ENCODE measurements around the gene SLC7A7. TPM values are rescaled to one million over a fixed set of nuclear protein-coding genes. Genes with fewer than 3 reads are reported as not detected.
A peak's percentile ranks its signal among the peaks of the same experiment; 100 is the strongest.

The SLC7A7 gene
- total and polyA plus RNA-seq, 2 of the 13 experiments (the other 11 are each of a cell fraction or from before 2014, with no cell fraction given) = 0.13 to 0.63 TPM

DNA sequence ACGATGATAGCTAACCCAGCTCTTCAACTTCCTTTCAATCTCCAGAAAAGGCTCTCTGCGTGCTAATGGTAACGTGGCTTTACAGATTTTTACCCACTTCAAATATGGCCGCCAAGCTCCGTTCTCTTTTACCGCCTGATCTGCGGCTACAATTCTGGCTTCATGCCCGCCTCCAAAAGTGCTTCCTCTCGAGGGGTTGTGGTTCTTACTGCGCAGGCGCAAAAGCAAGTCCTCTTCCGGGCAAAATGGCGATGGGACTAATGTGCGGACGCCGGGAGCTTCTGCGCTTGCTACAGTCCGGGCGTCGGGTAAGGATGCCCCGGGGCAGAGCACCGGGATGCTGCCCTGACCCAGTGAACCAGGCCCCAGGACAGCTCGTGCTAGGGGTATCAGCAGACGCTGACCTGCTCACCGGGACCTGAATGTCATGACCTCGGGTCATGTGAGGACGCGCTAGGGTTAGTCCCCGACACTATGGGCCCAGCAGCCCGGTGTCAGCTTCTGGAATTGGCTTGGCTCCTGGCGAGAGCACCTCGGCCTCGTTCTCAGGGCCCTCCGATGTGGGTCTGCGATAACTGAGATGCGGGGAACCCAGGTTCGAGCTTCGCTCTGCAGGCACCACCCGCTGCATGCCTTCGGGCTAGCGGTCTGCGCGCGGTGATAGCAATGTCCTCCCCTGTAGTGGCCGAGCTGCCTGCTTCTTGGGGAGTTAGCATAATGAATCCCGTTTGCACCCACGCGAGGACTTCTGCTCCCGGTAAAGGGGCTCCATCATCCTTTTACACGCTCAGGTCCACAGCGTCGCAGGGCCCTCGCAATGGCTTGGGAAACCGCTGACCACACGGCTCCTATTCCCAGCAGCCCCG is 48.5 kb downstream of the SLC7A7 start, which contains the start of gene OXA1L (continued):
- TF ChIP-seq, protein P1, sequence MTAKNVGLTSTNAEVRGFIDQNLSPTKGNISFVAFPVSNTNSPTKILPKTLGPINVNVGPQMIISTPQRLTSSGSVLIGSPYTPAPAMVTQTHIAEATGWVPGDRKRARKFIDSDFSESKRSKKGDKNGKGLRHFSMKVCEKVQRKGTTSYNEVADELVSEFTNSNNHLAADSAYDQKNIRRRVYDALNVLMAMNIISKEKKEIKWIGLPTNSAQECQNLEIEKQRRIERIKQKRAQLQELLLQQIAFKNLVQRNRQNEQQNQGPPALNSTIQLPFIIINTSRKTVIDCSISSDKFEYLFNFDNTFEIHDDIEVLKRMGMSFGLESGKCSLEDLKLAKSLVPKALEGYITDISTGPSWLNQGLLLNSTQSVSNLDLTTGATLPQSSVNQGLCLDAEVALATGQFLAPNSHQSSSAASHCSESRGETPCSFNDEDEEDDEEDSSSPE (CRISPR knock-in tag; IDR thresholded peaks at IDR 0.05) = peak; percentile 97
- TF ChIP-seq MYNN (CRISPR knock-in tag; IDR thresholded peaks at IDR 0.05; ENCODE audit: low read depth) (peak; percentile 88; the same call in 1 of the 2 replicates), BHLHE40 (IDR thresholded peaks at IDR 0.05; ENCODE audit: low read length) (peak; percentile 61), NCOA5 (CRISPR knock-in tag; IDR thresholded peaks at IDR 0.05) (no peak), ZNF850 (CRISPR knock-in tag; conservative IDR thresholded peaks at IDR 0.05) (peak; percentile 90), KDM5B (CRISPR knock-in tag; IDR thresholded peaks at IDR 0.05; ENCODE audit: borderline replicate concordance) (peak; percentile 99), JUNB (CRISPR knock-in tag; IDR thresholded peaks at IDR 0.05; ENCODE audit: borderline replicate concordance) (peak; percentile 55; the same call in 1 of the 2 replicates), GFI1 (CRISPR knock-in tag; IDR thresholded peaks at IDR 0.05; ENCODE audit: borderline replicate concordance) (peak; percentile 86; the same call in 1 of the 2 replicates), ZNF138 (CRISPR knock-in tag; IDR thresholded peaks at IDR 0.05; ENCODE audit: low read depth) (peak; percentile 98), ZNF260 (CRISPR knock-in tag; IDR thresholded peaks at IDR 0.05; ENCODE audit: borderline replicate concordance, low read depth) (0 out of 2 replicates have a peak, but pooled peaks have one; percentile 13), CREM (IDR thresholded peaks at IDR 0.05) (peak; percentile 89), CREM (CRISPR knock-in tag; IDR thresholded peaks at IDR 0.05) (peak; percentile 47; the same call in 1 of the 2 replicates), ZNF326 (CRISPR knock-in tag; IDR thresholded peaks at IDR 0.05; ENCODE audit: borderline replicate concordance) (peak; percentile 64; the same call in 1 of the 2 replicates), TAF1 (CRISPR knock-in tag; IDR thresholded peaks at IDR 0.05) (peak; percentile 100), NFYB (CRISPR knock-in tag; IDR thresholded peaks at IDR 0.05) (peak; percentile 48; the same call in 1 of the 2 replicates), NCOA2 (CRISPR knock-in tag; IDR thresholded peaks at IDR 0.05) (peak; percentile 65), ZNF782 (CRISPR knock-in tag; IDR thresholded peaks at IDR 0.05; ENCODE audit: borderline replicate concordance) (peak; percentile 98), ATF7 (IDR thresholded peaks at IDR 0.05) (no peak), ATF7 (CRISPR knock-in tag; IDR thresholded peaks at IDR 0.05) (peak; percentile 82), CBX1 (IDR thresholded peaks at IDR 0.05; ENCODE audit: low read depth) (peak; percentile 79), HNRNPK (IDR thresholded peaks at IDR 0.05; ENCODE audit: low read depth, low read length, poor library complexity, severe bottlenecking) (no peak)
- TF ChIP-seq, protein P2, sequence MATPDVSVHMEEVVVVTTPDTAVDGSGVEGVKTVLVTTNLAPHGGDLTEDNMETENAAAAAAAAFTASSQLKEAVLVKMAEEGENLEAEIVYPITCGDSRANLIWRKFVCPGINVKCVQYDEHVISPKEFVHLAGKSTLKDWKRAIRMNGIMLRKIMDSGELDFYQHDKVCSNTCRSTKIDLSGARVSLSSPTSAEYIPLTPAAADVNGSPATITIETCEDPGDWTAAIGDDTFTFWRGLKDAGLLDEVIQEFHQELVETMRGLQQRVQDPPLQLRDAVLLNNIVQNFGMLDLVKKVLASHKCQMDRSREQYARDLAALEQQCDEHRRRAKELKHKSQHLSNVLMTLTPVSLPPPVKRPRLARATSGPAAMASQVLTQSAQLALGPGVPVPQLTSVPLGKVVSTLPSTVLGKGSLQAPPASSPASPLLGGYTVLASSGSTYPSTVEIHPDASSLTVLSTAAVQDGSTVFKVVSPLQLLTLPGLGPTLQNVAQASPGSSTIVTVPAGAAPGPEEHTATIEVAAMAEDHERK (CRISPR knock-in tag; IDR thresholded peaks at IDR 0.05; ENCODE audit: low read depth) = no peak
- TF ChIP-seq, protein P3, sequence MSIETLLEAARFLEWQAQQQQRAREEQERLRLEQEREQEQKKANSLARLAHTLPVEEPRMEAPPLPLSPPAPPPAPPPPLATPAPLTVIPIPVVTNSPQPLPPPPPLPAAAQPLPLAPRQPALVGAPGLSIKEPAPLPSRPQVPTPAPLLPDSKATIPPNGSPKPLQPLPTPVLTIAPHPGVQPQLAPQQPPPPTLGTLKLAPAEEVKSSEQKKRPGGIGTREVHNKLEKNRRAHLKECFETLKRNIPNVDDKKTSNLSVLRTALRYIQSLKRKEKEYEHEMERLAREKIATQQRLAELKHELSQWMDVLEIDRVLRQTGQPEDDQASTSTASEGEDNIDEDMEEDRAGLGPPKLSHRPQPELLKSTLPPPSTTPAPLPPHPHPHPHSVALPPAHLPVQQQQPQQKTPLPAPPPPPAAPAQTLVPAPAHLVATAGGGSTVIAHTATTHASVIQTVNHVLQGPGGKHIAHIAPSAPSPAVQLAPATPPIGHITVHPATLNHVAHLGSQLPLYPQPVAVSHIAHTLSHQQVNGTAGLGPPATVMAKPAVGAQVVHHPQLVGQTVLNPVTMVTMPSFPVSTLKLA (IDR thresholded peaks at IDR 0.05) = no peak
- TF ChIP-seq, protein P4, sequence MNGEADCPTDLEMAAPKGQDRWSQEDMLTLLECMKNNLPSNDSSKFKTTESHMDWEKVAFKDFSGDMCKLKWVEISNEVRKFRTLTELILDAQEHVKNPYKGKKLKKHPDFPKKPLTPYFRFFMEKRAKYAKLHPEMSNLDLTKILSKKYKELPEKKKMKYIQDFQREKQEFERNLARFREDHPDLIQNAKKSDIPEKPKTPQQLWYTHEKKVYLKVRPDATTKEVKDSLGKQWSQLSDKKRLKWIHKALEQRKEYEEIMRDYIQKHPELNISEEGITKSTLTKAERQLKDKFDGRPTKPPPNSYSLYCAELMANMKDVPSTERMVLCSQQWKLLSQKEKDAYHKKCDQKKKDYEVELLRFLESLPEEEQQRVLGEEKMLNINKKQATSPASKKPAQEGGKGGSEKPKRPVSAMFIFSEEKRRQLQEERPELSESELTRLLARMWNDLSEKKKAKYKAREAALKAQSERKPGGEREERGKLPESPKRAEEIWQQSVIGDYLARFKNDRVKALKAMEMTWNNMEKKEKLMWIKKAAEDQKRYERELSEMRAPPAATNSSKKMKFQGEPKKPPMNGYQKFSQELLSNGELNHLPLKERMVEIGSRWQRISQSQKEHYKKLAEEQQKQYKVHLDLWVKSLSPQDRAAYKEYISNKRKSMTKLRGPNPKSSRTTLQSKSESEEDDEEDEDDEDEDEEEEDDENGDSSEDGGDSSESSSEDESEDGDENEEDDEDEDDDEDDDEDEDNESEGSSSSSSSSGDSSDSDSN (CRISPR knock-in tag; IDR thresholded peaks at IDR 0.05) = peak; percentile 90

All from HepG2 (cell line).